K562 (cell line): Measurements from ENCODE around the gene PSRC1. TPM values are rescaled to one million over a fixed set of nuclear protein-coding genes. Genes with fewer than 3 reads are reported as not detected.

Experiments used
- ATAC-seq: fragments of 200-7000 bp; cut with Tn5 transposase; 3 replicates; pipeline ENCODE4 v1.9.1; 2020; ENCODE audit warnings: moderate library complexity
- BruUV-seq: library from RNA; stranded (reverse); fragments of 400-500 nt; replicated peaks from 2 replicates; lab custom pipeline; 2021; lab: Mats Ljungman, UMichigan
- CTCF ChIA-PET: fragments of 300-600 bp; formaldehyde crosslinking; extraction: SDS; loops from one replicate; lab custom pipeline; 2021; ENCODE audit warnings: low intra/inter-chr PET ratio; lab: Yijun Ruan, JAX
- POLR2A ChIA-PET: fragments of 300-600, 350-650 bp; sonication (Branson Sonifier 250); formaldehyde crosslinking; extraction: SDS; loops from one replicate; lab custom pipeline; 2021; ENCODE audit warnings: antibody characterized with exemption, inconsistent platforms; lab: Yijun Ruan, JAX
- DNase-seq, 4 experiments: peaks; one replicate each; pipeline versions ENCODE4 v3.0.0 to v3.0.0-alpha.2; 2011 to 2018; ENCODE audit warnings: low spot score in 3 of 4, mixed read lengths in 3 of 4; ENCODE audit errors: extremely low read depth in 1 of 4
- FAIRE-seq: peaks from 2 replicates; lab custom pipeline; 2011; peaks lifted over from hg19 to GRCh38; lab: Jason Lieb, UNC
- H2AFZ ChIP-seq: 2 replicates; pipeline ENCODE4 v1.6.0; 2011; ENCODE audit warnings: low read depth, low read length, control low read depth, inconsistent platforms
- H3K27ac ChIP-seq: fragments of 200-600 bp; 3 replicates; pipeline ENCODE4 v1.8.0; 2011; ENCODE audit warnings: low read depth, mild to moderate bottlenecking, control low read depth, inconsistent platforms, low read length, moderate library complexity, mixed read lengths; ENCODE audit errors: extremely low read depth
- H3K27me3 ChIP-seq, 2 experiments: fragments of 300-600 bp in 1 of 2; 2 replicates in 1 of 2; 3 replicates in 1 of 2; pipeline versions ENCODE4 v1.6.0 to v1.8.0; 2011; ENCODE audit warnings: inconsistent platforms in 2 of 2, low read length in 2 of 2, mild to moderate bottlenecking in 1 of 2, mixed read lengths in 1 of 2, moderate library complexity in 1 of 2; ENCODE audit not compliant: control insufficient read depth in 2 of 2, insufficient read depth in 2 of 2
- H3K36me3 ChIP-seq: fragments of 300-600 bp; 3 replicates; pipeline ENCODE4 v1.8.0; 2011; ENCODE audit warnings: mild to moderate bottlenecking, low read length, inconsistent platforms; ENCODE audit not compliant: control insufficient read depth, insufficient read depth
- H3K4me1 ChIP-seq, 2 experiments: fragments of 200-600 bp in 1 of 2; replicated peaks in 1 of 2; 2 replicates in 1 of 2; 3 replicates in 1 of 2; pipeline versions ENCODE4 v1.5.1 to v1.8.0; 2011; ENCODE audit warnings: inconsistent platforms in 2 of 2, low read length in 2 of 2, mild to moderate bottlenecking in 1 of 2, mixed read lengths in 1 of 2, moderate library complexity in 1 of 2; ENCODE audit not compliant: control insufficient read depth in 2 of 2, insufficient read depth in 2 of 2
- H3K4me2 ChIP-seq: 2 replicates; pipeline ENCODE4 v1.6.1; 2011; ENCODE audit warnings: low read length, control low read depth, inconsistent platforms, mixed read lengths; ENCODE audit not compliant: insufficient read depth
- H3K4me3 ChIP-seq: fragments of 200-600 bp; sonication (generic), shearing (Covaris generic); 2 replicates; pipeline ENCODE4 v1.5.1; 2016; ENCODE audit warnings: control low read depth, inconsistent platforms
- H3K79me2 ChIP-seq: fragments of 200-600 bp; 3 replicates; pipeline ENCODE4 v1.8.0; 2011; ENCODE audit warnings: low read length, inconsistent platforms; ENCODE audit not compliant: control insufficient read depth, insufficient read depth
- H3K9ac ChIP-seq, 2 experiments: 2 replicates each; pipeline versions ENCODE4 v1.6.0 to v1.6.1; 2011; ENCODE audit warnings: low read depth in 2 of 2, low read length in 2 of 2, control low read depth in 1 of 2, inconsistent platforms in 1 of 2, mild to moderate bottlenecking in 1 of 2, mixed read lengths in 1 of 2; ENCODE audit not compliant: insufficient read depth in 1 of 2
- H3K9me1 ChIP-seq: one replicate; pipeline ENCODE4 v1.6.0; 2011; ENCODE audit warnings: inconsistent platforms, mild to moderate bottlenecking, low read length, moderate library complexity; ENCODE audit not compliant: control insufficient read depth, insufficient read depth
- H3K9me3 ChIP-seq: replicated peaks from 2 replicates; pipeline ENCODE4 v1.5.1; 2011; ENCODE audit warnings: low read depth, low read length, inconsistent platforms; ENCODE audit not compliant: control insufficient read depth, insufficient read depth
- H4K20me1 ChIP-seq: replicated peaks from 2 replicates; pipeline ENCODE4 v1.6.1; 2011; ENCODE audit warnings: low read length, inconsistent platforms, mixed read lengths; ENCODE audit not compliant: control insufficient read depth, insufficient read depth
- IRF1 ChIP-seq: sonication (generic); formaldehyde crosslinking; IDR thresholded peaks from 2 replicates; pipeline ENCODE4 v1.8.0; 2022; ENCODE audit warnings: missing genetic modification reagents, mild to moderate bottlenecking, borderline replicate concordance
- IRF2 ChIP-seq: sonication (generic); formaldehyde crosslinking; IDR thresholded peaks from 2 replicates; pipeline ENCODE4 v1.8.1; 2022; ENCODE audit warnings: mild to moderate bottlenecking, missing genetic modification reagents
- WGBS: fragments of 100-300 bp; shearing (Covaris generic); methylation state at CpG from one replicate; pipeline ENCODE4 v1.1.6; 2016; ENCODE audit warnings: low coverage, mixed read lengths; ENCODE audit not compliant: insufficient coverage; ENCODE audit errors: missing lambda C conversion rate; 5-methylcytosine and 5-hydroxymethylcytosine counted together
- in situ Hi-C: fragments of 300-500 bp; cut with MboI; formaldehyde crosslinking; loops from 4 replicates; pipeline ENCODE4 v1.15.0; 2018; ENCODE audit warnings: inconsistent platforms, mixed read lengths
- intact Hi-C: fragments of 100-400 bp; cut with micrococcal nuclease; formaldehyde crosslinking; loops from 2 replicates; pipeline ENCODE4 v1.14.2; 2022
- polyA plus RNA-seq, 8 experiments: library from polyadenylated mRNA; depleted of rRNA in 4 of 8; stranded (reverse) in 5 of 8; unstranded in 3 of 8; fragments of >200 nt; fragmentation: Nextera tagmentation in 2 of 8; fragmentation: Illumina TruSeq in 1 of 8; extraction: Ambion mirVana in 2 of 8; extraction: Trizol in 1 of 8; gene quantifications; 2 replicates each; pipeline versions ENCODE4 v1.2.1 to v1.2.3, GENCODE V29; 2011 to 2014; ENCODE audit warnings: inconsistent platforms in 1 of 8, missing spikeins in 1 of 8
- total RNA-seq, 7 experiments: library from RNA; depleted of rRNA in 6 of 7; stranded (reverse); fragments of >200 nt in 6 of 7; fragmentation: Illumina TruSeq in 2 of 7; extraction: Trizol in 2 of 7; gene quantifications; 2 replicates each; pipeline versions ENCODE4 v1.2.1 to v1.2.3, GENCODE V29; 2011 to 2021; ENCODE audit warnings: low replicate concordance in 1 of 7

Gene PSRC1
- total and polyA plus RNA-seq, 9 of the 15 experiments (the other 6 are each of a cell fraction or from before 2014, with no cell fraction given): 6.5 to 65.2 (median 39.3) TPM

GRCh38 chr1:109268431-109269211 lies 14.3 kb downstream of the PSRC1 start:
- Histone ChIP-seq H3K4me1 (peaks cover 0 to 43% of the 10 kb centered on the region in 2 experiments; a peak in 2 of 5 replicates), H3K9ac (no peak overlapping the region; a peak in 1 of 4 replicates), H3K9me3 (no peaks in the 10 kb centered on the region), H4K20me1 (no peaks in the 10 kb centered on the region), H3K27me3 (no peaks in the 10 kb centered on the region), H3K79me2 (no peaks in the 10 kb centered on the region), H3K36me3 (peaks cover 53% of the 10 kb centered on the region; the same call in 2 of the 3 replicates), H3K4me3 (no peak overlapping the region), H3K9me1 (no peaks in the 10 kb centered on the region), H2AFZ (no peak overlapping the region), H3K4me2 (no peak overlapping the region), H3K27ac (no peak overlapping the region)
- DNase-seq (no peak), FAIRE-seq (no peak), ATAC-seq (no peak)
- TF ChIP-seq IRF1 (no peak), IRF2 (CRISPR knock-in tag) (0 out of 2 replicates have a peak, but pooled peaks have one; percentile 62)
- in situ Hi-C loops: no loop called here
- intact Hi-C loops: loop anchor here (10.0 kb wide), 1 partner anchor 154 kb away; the partner anchor contains the start of gene ELAPOR1
- BruUV-seq: no TSS peak
- ChIA-PET POLR2A (interaction anchor here (0.6 to 1.4 kb wide), 6 partner anchors 12 to 397 kb away, joined by 3 to 5 read pairs (median 3); partner anchors contain the start of gene PSRC1), CTCF (interaction anchor here (1.3 kb wide), 1 partner anchor 130 kb away, joined by 4 read pairs; no protein-coding TSS in a partner anchor)
- WGBS: 91% methylated on average over 29 of the region's 29 CpGs
